LNCAP (cell line): ENCODE data around the gene MAP2.

Experiments
- CTCF ChIP-seq: fragments of 450-650 bp; IDR thresholded peaks from 2 replicates; pipeline ENCODE4 v1.5.1; 2017; ENCODE audit warnings: mild to moderate bottlenecking

Gene MAP2

GRCh38 chr2:209721497-209721896 lies 297.6 kb downstream of the MAP2 start:
- no peak for TF ChIP-seq CTCF

GRCh38 chr2:209726311-209726710 lies 302.5 kb downstream of the MAP2 start:
- TF ChIP-seq CTCF, result no peak

- TF ChIP-seq CTCF, result no peak
Measured at GRCh38 chr2:209727077-209727476, 303.2 kb downstream of the MAP2 start.

GRCh38 chr2:209734805-209735204 lies 311.0 kb downstream of the MAP2 start:
- TF ChIP-seq CTCF, result no peak

GRCh38 chr2:209741953-209742352 lies 318.1 kb downstream of the MAP2 start:
- TF ChIP-seq CTCF, result no peak

- TF ChIP-seq CTCF, result no peak
Measured at GRCh38 chr2:209753020-209753419, 329.2 kb downstream of the MAP2 start.

GRCh38 chr2:209757163-209757562 lies 333.3 kb downstream of the MAP2 start:
- TF ChIP-seq CTCF, result no peak

- TF ChIP-seq CTCF, result no peak
Measured at GRCh38 chr2:209761566-209761965, 337.7 kb downstream of the MAP2 start.
